GM12891 (cell line): ENCODE results near the gene DUSP2.

Experiments
- POLR2AphosphoS5 ChIP-seq: IDR thresholded peaks from 2 replicates; pipeline ENCODE4 v1.6.1; 2011; ENCODE audit warnings: low read depth, low read length, control low read depth
- POU2F2 ChIP-seq: IDR thresholded peaks from 2 replicates; pipeline ENCODE4 v1.6.1; 2011; ENCODE audit warnings: low read depth, mild to moderate bottlenecking, control low read depth, low read length, moderate library complexity
- TAF1 ChIP-seq: IDR thresholded peaks from 2 replicates; pipeline ENCODE4 v1.6.1; 2011; ENCODE audit warnings: low read depth, low read length, control low read depth

DNA sequence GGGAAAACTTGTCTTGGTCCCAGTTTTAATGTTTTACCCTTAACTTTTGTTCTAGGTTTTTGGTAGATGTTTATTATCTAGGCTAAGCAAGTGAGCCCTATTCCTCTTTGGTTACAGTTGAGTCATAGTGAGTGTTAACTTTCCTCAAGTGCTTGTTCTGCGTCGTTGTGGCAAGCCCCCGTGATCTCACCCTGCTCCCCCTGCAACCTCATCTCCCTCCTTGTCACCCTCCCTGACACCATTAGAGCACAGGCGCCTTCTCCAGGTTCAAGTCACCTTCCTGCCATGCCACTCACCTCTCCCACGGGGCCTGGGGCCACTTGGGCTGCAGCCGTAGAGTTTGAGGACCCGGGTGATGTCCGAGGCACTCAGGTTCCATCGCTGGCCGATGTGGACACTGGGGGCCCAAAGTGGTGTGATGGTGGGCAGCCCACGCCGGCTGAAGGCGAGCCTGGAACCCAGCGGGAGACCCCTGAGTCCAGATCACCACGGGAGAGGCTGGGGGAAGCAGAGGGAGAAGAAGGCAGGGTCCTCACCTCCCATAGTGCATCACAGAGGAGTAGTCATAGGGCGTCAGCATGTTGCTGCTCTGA lies 15.6 kb downstream of the DUSP2 start:
- TF ChIP-seq TAF1, result no peak
- no peak for TF ChIP-seq POLR2AphosphoS5
- TF ChIP-seq POU2F2, result no peak
